ENCODE measurements around the gene SLC9A9. TPM values are rescaled to one million over a fixed set of nuclear protein-coding genes. Genes with fewer than 3 reads are reported as not detected.

Gene SLC9A9
- total and polyA plus RNA-seq, 2 of the 8 experiments (the other 6 are each of a cell fraction or from before 2014, with no cell fraction given), result 0.48 to 1.1 TPM

DNA sequence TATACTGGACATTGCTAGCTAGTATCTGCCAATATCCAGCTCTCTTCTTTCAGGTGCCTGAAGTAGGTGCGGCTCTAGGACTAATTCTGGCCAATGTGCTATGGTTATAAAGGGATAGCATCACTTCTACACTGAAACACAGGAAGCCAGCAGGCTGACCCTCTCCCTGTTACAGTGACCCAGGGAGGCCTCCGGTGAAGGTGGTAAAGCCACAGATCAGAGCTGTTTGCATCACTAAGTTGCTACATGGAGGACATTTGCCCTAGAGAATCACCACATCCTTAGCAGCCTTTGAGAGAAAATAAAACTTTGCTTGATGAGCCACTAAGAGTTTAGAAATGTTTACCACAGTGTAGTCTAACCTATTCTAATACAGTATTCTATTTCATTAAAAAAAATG is 567.3 kb downstream of the SLC9A9 start (continued):
- TF ChIP-seq, protein P1, sequence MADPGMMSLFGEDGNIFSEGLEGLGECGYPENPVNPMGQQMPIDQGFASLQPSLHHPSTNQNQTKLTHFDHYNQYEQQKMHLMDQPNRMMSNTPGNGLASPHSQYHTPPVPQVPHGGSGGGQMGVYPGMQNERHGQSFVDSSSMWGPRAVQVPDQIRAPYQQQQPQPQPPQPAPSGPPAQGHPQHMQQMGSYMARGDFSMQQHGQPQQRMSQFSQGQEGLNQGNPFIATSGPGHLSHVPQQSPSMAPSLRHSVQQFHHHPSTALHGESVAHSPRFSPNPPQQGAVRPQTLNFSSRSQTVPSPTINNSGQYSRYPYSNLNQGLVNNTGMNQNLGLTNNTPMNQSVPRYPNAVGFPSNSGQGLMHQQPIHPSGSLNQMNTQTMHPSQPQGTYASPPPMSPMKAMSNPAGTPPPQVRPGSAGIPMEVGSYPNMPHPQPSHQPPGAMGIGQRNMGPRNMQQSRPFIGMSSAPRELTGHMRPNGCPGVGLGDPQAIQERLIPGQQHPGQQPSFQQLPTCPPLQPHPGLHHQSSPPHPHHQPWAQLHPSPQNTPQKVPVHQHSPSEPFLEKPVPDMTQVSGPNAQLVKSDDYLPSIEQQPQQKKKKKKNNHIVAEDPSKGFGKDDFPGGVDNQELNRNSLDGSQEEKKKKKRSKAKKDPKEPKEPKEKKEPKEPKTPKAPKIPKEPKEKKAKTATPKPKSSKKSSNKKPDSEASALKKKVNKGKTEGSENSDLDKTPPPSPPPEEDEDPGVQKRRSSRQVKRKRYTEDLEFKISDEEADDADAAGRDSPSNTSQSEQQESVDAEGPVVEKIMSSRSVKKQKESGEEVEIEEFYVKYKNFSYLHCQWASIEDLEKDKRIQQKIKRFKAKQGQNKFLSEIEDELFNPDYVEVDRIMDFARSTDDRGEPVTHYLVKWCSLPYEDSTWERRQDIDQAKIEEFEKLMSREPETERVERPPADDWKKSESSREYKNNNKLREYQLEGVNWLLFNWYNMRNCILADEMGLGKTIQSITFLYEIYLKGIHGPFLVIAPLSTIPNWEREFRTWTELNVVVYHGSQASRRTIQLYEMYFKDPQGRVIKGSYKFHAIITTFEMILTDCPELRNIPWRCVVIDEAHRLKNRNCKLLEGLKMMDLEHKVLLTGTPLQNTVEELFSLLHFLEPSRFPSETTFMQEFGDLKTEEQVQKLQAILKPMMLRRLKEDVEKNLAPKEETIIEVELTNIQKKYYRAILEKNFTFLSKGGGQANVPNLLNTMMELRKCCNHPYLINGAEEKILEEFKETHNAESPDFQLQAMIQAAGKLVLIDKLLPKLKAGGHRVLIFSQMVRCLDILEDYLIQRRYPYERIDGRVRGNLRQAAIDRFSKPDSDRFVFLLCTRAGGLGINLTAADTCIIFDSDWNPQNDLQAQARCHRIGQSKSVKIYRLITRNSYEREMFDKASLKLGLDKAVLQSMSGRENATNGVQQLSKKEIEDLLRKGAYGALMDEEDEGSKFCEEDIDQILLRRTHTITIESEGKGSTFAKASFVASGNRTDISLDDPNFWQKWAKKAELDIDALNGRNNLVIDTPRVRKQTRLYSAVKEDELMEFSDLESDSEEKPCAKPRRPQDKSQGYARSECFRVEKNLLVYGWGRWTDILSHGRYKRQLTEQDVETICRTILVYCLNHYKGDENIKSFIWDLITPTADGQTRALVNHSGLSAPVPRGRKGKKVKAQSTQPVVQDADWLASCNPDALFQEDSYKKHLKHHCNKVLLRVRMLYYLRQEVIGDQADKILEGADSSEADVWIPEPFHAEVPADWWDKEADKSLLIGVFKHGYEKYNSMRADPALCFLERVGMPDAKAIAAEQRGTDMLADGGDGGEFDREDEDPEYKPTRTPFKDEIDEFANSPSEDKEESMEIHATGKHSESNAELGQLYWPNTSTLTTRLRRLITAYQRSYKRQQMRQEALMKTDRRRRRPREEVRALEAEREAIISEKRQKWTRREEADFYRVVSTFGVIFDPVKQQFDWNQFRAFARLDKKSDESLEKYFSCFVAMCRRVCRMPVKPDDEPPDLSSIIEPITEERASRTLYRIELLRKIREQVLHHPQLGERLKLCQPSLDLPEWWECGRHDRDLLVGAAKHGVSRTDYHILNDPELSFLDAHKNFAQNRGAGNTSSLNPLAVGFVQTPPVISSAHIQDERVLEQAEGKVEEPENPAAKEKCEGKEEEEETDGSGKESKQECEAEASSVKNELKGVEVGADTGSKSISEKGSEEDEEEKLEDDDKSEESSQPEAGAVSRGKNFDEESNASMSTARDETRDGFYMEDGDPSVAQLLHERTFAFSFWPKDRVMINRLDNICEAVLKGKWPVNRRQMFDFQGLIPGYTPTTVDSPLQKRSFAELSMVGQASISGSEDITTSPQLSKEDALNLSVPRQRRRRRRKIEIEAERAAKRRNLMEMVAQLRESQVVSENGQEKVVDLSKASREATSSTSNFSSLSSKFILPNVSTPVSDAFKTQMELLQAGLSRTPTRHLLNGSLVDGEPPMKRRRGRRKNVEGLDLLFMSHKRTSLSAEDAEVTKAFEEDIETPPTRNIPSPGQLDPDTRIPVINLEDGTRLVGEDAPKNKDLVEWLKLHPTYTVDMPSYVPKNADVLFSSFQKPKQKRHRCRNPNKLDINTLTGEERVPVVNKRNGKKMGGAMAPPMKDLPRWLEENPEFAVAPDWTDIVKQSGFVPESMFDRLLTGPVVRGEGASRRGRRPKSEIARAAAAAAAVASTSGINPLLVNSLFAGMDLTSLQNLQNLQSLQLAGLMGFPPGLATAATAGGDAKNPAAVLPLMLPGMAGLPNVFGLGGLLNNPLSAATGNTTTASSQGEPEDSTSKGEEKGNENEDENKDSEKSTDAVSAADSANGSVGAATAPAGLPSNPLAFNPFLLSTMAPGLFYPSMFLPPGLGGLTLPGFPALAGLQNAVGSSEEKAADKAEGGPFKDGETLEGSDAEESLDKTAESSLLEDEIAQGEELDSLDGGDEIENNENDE (IDR thresholded peaks at IDR 0.05; ENCODE audit: insufficient replicate concordance, low read length), result no peak
- TF ChIP-seq CTBP2 (IDR thresholded peaks at IDR 0.05; ENCODE audit: borderline replicate concordance, insufficient read depth, insufficient read length, low read length), result no peak
- no peak for TF ChIP-seq GABPA (IDR thresholded peaks at IDR 0.05; ENCODE audit: borderline replicate concordance, insufficient read depth, low read length)
- no peak for TF ChIP-seq HDAC6 (IDR thresholded peaks at IDR 0.05; ENCODE audit: low read depth, low read length)
- TF ChIP-seq SP2 (IDR thresholded peaks at IDR 0.05; ENCODE audit: low read length), result no peak
- no peak for TF ChIP-seq BRCA1 (IDR thresholded peaks at IDR 0.05; ENCODE audit: low read depth, low read length)
- TF ChIP-seq POLR2AphosphoS5 (IDR thresholded peaks at IDR 0.05; ENCODE audit: low read depth, low read length), result no peak
- no peak for TF ChIP-seq MAFK (IDR thresholded peaks at IDR 0.05; ENCODE audit: low read depth, low read length)
